ENCODE data around the gene CMPK1.

DNA sequence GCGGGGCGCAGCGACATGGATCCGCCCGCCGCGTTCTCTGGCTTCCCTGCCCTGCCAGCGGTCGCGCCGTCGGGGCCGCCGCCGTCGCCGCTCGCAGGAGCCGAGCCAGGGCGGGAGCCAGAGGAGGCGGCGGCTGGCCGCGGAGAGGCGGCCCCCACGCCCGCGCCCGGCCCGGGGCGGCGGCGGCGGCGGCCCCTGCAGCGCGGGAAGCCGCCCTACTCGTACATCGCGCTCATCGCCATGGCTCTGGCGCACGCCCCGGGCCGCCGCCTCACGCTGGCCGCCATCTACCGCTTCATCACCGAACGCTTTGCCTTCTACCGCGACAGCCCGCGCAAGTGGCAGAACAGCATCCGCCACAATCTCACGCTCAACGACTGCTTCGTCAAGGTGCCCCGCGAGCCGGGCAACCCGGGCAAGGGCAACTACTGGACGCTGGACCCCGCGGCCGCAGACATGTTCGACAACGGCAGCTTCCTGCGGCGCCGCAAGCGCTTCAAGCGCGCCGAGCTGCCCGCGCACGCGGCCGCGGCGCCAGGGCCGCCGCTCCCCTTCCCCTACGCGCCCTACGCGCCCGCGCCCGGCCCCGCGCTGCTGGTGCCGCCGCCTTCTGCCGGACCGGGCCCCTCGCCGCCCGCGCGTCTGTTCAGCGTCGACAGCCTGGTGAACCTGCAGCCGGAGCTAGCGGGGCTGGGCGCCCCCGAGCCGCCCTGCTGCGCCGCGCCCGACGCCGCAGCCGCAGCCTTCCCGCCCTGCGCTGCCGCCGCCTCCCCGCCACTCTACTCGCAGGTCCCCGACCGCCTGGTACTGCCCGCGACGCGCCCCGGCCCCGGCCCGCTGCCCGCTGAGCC, 83.0 kb downstream of the CMPK1 start:
- TF ChIP-seq GATA2 (IDR thresholded peaks at IDR 0.05; ENCODE audit: low read depth, low read length) (no peak), GATA3 (IDR thresholded peaks at IDR 0.05; ENCODE audit: low read depth, low read length) (no peak)

All from SH-SY5Y (cell line).